Right atrium auricular region (tissue), 2 donors: ENCODE data around the gene BCAS2. TPM values are rescaled to one million over a fixed set of nuclear protein-coding genes. Genes with fewer than 3 reads are reported as not detected.
A peak's percentile ranks its signal among the peaks of the same experiment; 100 is the strongest.

Source experiments
- DNase-seq: peaks from one replicate; pipeline ENCODE4 v3.0.0-alpha.2; 2019; ENCODE audit warnings: low spot score
- H3K27ac ChIP-seq, 2 donors: fragments of 200-600 bp; sonication (generic); 1 replicate in 1 of 2; 2 replicates in 1 of 2; pipeline ENCODE4 v1.5.1; 2016 to 2019
- H3K27me3 ChIP-seq, 2 donors: fragments of 200-600 bp; sonication (generic); one replicate each; pipeline versions ENCODE4 v1.5.1 to v1.6.0; 2017 to 2019
- H3K36me3 ChIP-seq: fragments of 200-600 bp; sonication (generic); one replicate; pipeline ENCODE4 v1.5.1; 2016
- H3K4me1 ChIP-seq, 2 donors: fragments of 200-600 bp; sonication (generic); one replicate each; pipeline versions ENCODE4 v1.5.1 to v1.6.0; 2017 to 2019
- H3K4me3 ChIP-seq, 2 donors: fragments of 200-600 bp; sonication (generic); 1 replicate in 1 of 2; 2 replicates in 1 of 2; pipeline ENCODE4 v1.5.1; 2017 to 2019; ENCODE audit warnings: mild to moderate bottlenecking in 1 of 2, moderate library complexity in 1 of 2
- H3K9me3 ChIP-seq, 2 donors: fragments of 200-600 bp; sonication (generic); one replicate each; pipeline ENCODE4 v1.5.1; 2019
- total RNA-seq, 2 donors: library from RNA; depleted of rRNA; stranded (reverse); fragments of >200 nt; gene quantifications; one replicate each; pipeline ENCODE4 v1.1.0, GENCODE V29; 2016
- TF ChIP-seq, protein P1 (sequence below), 2 donors: fragments of 200-600 bp; sonication (generic); IDR thresholded peaks; one replicate each; pipeline ENCODE4 v1.5.1; 2019; ENCODE audit warnings: antibody characterized with exemption in 2 of 2

The BCAS2 gene
- total RNA-seq = 10 to 100 TPM; 28.9 to 30.9 TPM

DNA sequence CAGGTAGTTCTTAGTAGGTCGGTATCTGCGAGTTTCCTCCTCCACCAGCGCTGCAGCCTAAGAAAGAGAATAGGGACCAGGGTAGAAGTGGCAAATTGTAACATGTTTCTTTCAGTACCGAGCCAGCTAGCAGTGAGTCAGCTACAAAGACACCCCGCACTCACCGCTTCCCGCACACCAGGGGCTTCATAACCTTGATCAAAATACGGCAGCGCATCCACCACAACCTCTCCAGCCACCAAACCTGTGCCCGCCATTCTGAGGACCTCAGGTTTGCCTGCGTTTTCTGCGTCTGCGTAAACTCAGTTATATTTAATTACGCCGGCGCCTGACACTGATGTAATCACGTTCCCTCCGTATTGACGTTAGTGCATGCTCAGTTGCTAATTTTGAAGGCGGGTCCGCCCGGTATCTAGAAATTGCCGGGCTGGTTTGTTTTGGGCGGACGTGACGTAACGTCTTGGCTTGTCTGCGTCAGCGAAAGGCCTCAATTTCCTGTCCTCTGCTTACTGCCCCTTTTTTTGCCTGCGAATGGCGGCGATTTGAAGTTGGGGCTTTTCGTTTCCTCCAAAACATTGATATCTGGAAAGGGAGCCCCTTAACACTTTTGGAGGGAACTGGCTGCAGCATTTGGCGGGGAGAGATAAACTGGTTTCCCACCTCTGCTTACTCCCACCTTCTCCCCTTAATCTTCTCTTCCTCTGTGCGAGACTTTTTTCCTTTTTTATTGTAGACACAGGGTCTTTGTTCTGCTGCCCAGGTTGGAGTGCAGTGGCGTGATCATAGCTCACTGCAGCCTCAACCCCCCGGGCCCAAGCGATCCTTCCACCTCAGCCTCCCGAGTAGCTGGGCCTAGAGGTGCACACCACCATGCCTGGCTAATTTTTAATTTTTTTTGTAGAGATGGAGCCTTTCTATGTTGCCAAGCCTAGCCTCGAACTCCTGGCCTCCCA is at the start of gene BCAS2:
BCAS2 (minus strand) TSS at position 281 of the 953 bp plus-strand sequence; CDS start at position 257, 24 bp downstream.
- H3K4me3 ChIP-seq = peak within 1 kb of the TSS; percentile 62 to 73
- H3K27me3 ChIP-seq = no peaks in the 10 kb centered on the region
- DNase-seq = peak; percentile 99
- H3K27ac ChIP-seq = peak within 1 kb of the TSS; percentile 91 to 98
- TF ChIP-seq, protein P1, sequence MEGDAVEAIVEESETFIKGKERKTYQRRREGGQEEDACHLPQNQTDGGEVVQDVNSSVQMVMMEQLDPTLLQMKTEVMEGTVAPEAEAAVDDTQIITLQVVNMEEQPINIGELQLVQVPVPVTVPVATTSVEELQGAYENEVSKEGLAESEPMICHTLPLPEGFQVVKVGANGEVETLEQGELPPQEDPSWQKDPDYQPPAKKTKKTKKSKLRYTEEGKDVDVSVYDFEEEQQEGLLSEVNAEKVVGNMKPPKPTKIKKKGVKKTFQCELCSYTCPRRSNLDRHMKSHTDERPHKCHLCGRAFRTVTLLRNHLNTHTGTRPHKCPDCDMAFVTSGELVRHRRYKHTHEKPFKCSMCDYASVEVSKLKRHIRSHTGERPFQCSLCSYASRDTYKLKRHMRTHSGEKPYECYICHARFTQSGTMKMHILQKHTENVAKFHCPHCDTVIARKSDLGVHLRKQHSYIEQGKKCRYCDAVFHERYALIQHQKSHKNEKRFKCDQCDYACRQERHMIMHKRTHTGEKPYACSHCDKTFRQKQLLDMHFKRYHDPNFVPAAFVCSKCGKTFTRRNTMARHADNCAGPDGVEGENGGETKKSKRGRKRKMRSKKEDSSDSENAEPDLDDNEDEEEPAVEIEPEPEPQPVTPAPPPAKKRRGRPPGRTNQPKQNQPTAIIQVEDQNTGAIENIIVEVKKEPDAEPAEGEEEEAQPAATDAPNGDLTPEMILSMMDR (IDR thresholded peaks at IDR 0.05) = no peak
- H3K36me3 ChIP-seq = peaks cover 12% of the 10 kb centered on the region
- H3K4me1 ChIP-seq = peaks cover 0 to 25% of the 10 kb centered on the region in 2 donors
- H3K9me3 ChIP-seq = no peaks in the 10 kb centered on the region

DNA sequence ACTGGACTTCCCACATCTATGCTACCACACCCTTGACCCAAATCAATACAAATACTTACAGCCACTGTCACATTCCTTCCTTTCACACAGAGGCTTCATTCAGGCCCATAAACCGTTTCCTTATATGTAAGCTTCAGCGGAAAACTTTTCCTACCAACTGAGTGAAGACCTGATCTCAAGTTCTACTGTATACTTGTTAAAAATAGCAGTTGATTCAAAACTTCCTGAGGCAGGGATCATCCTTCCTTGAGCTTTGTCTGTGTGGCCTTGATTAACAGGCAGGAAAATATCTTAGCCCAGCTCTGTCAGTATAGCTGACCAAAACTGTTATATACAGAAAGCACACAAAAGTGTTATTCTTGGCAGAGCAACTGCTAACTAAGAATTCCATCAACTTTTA is 45.7 kb upstream of the BCAS2 start:
- TF ChIP-seq, protein P1 (IDR thresholded peaks at IDR 0.05) = no peak
- H3K4me3 ChIP-seq = no peak overlapping the region
- H3K27ac ChIP-seq = no peak overlapping the region
- no peaks in the 10 kb centered on the region for H3K36me3 ChIP-seq
- H3K9me3 ChIP-seq = peaks cover 0 to 3% of the 10 kb centered on the region in 2 donors
- DNase-seq = no peak
- no peaks in the 10 kb centered on the region for H3K27me3 ChIP-seq
- H3K4me1 ChIP-seq = no peaks in the 10 kb centered on the region

DNA sequence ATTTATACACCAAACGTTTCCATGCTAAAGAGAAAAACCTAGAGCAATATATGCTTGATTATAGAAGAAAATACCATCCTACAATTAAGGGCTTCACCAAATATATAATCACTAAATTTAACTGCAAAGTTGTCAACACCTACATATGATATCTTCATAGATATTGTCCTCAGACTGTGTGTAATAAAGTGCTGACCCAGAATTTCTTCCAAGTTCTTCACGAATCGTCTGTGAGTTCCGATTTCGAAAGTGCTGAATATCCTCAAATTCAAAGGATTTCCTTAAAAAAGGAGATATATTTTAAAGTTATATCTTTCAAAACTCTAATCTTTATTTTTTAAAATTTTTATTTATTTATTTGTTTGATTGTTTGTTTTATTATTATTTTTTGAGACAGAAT is 41.9 kb upstream of the BCAS2 start:
- TF ChIP-seq, protein P1 (IDR thresholded peaks at IDR 0.05) = no peak
- Histone ChIP-seq H3K27ac (no peak overlapping the region), H3K4me1 (no peaks in the 10 kb centered on the region), H3K27me3 (no peaks in the 10 kb centered on the region), H3K9me3 (no peaks in the 10 kb centered on the region), H3K36me3 (no peaks in the 10 kb centered on the region), H3K4me3 (no peak overlapping the region)
- DNase-seq = no peak

DNA sequence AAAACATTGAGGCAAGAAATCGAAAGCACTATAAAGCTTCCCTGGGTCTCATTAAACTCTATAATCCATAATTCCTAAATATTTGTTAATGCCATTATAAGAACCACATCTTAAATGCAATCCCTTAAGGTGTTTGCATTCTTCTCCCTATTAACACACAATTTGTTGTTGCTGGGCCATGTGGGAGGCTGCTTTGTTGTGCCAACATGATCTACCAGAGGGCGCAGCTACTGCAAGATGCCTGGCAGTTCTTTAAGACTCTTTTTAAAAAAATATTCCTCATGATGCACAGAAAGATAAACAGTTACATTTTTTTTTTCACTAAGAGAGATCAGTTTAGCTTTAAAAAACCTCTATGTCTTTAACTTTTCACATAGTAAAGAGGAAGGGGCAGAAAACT is 39.0 kb upstream of the BCAS2 start:
- H3K4me3 ChIP-seq = no peak overlapping the region
- TF ChIP-seq, protein P1 (IDR thresholded peaks at IDR 0.05) = no peak
- no peaks in the 10 kb centered on the region for H3K27me3 ChIP-seq
- no peaks in the 10 kb centered on the region for H3K9me3 ChIP-seq
- H3K27ac ChIP-seq = no peak overlapping the region
- H3K36me3 ChIP-seq = peaks cover 12% of the 10 kb centered on the region
- H3K4me1 ChIP-seq = no peaks in the 10 kb centered on the region
- DNase-seq = no peak

DNA sequence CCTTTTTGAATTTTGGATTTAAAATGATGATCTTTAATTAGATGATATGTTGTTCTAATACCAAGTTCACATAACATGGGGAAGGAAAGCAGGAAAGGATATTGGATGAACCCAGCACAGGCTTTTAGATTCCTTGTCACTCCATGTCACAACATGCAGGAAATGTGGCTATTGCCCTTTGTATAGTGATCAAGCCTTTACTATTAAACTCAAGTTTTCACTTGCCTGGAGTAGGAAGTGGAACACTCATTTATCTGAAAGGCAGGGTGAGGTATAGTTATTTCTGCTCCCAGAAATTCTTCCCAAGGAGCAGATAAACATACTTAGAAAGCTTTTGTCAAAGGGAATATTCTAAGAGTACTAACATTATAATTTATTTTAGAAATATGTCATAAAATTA is 37.2 kb upstream of the BCAS2 start:
- H3K4me1 ChIP-seq = no peaks in the 10 kb centered on the region
- no peaks in the 10 kb centered on the region for H3K27me3 ChIP-seq
- H3K36me3 ChIP-seq = peaks cover 12% of the 10 kb centered on the region
- H3K27ac ChIP-seq = no peak overlapping the region
- TF ChIP-seq, protein P1 (IDR thresholded peaks at IDR 0.05) = no peak
- no peak overlapping the region for H3K4me3 ChIP-seq
- no peak for DNase-seq
- H3K9me3 ChIP-seq = no peaks in the 10 kb centered on the region
